HepG2 (cell line): ENCODE data around the gene CASKIN2. TPM values are rescaled to one million over a fixed set of nuclear protein-coding genes. Genes with fewer than 3 reads are reported as not detected.
A peak's percentile ranks its signal among the peaks of the same experiment; 100 is the strongest.

Source experiments
- ATRX ChIP-seq: sonication (generic); formaldehyde crosslinking; IDR thresholded peaks from 2 replicates; pipeline ENCODE4 v1.4.0; 2020; ENCODE audit warnings: missing genetic modification reagents, borderline replicate concordance
- BORCS8-MEF2B ChIP-seq: sonication (generic); formaldehyde crosslinking; IDR thresholded peaks from 2 replicates; pipeline ENCODE4 v1.8.0; 2022; ENCODE audit warnings: mild to moderate bottlenecking, missing genetic modification reagents
- FUBP1 ChIP-seq: sonication (generic); formaldehyde crosslinking; IDR thresholded peaks from 2 replicates; pipeline ENCODE4 v1.5.1; 2020; ENCODE audit warnings: missing genetic modification reagents, mild to moderate bottlenecking, borderline replicate concordance
- JDP2 ChIP-seq: sonication (generic); formaldehyde crosslinking; IDR thresholded peaks from 2 replicates; pipeline ENCODE4 v1.8.1; 2022; ENCODE audit warnings: missing genetic modification reagents, borderline replicate concordance
- RCOR2 ChIP-seq: IDR thresholded peaks from 2 replicates; pipeline ENCODE4 v1.6.1; 2016; ENCODE audit warnings: missing biosample characterization, missing genetic modification reagents
- REPIN1 ChIP-seq: sonication (generic); formaldehyde crosslinking; IDR thresholded peaks from 2 replicates; pipeline ENCODE4 v1.8.0; 2022; ENCODE audit warnings: missing genetic modification reagents, low read depth, mild to moderate bottlenecking, borderline replicate concordance
- SNAPC4 ChIP-seq: sonication (generic); formaldehyde crosslinking; IDR thresholded peaks from 2 replicates; pipeline ENCODE4 v1.4.0; 2020; ENCODE audit warnings: mild to moderate bottlenecking, missing genetic modification reagents
- SSRP1 ChIP-seq: IDR thresholded peaks from 2 replicates; pipeline ENCODE4 v1.6.1; 2016; ENCODE audit warnings: control low read depth
- TARDBP ChIP-seq: sonication (generic); formaldehyde crosslinking; IDR thresholded peaks from 2 replicates; pipeline ENCODE4 v1.8.0; 2022; ENCODE audit warnings: mild to moderate bottlenecking, missing genetic modification reagents
- TBP ChIP-seq: sonication (generic); formaldehyde crosslinking; IDR thresholded peaks from 2 replicates; pipeline ENCODE4 v1.5.0; 2020; ENCODE audit warnings: missing genetic modification reagents
- ZBTB14 ChIP-seq: sonication (generic); formaldehyde crosslinking; IDR thresholded peaks from 2 replicates; pipeline ENCODE4 v1.4.0; 2020; ENCODE audit warnings: missing genetic modification reagents
- ZEB1 ChIP-seq: IDR thresholded peaks from 2 replicates; pipeline ENCODE4 v1.6.1; 2012; ENCODE audit warnings: mild to moderate bottlenecking, low read depth, inconsistent platforms; ENCODE audit not compliant: insufficient replicate concordance
- ZFP41 ChIP-seq: sonication (generic); formaldehyde crosslinking; IDR thresholded peaks from 2 replicates; pipeline ENCODE4 v1.4.0; 2020; ENCODE audit warnings: mild to moderate bottlenecking, missing genetic modification reagents, borderline replicate concordance
- ZFP82 ChIP-seq: sonication (generic); formaldehyde crosslinking; IDR thresholded peaks from 2 replicates; pipeline ENCODE4 v1.5.1; 2020; ENCODE audit warnings: mild to moderate bottlenecking, missing genetic modification reagents, borderline replicate concordance
- ZNF230 ChIP-seq: sonication (generic); formaldehyde crosslinking; IDR thresholded peaks from 2 replicates; pipeline ENCODE4 v1.4.0; 2020; ENCODE audit warnings: mild to moderate bottlenecking, missing genetic modification reagents
- ZNF251 ChIP-seq: sonication (generic); formaldehyde crosslinking; IDR thresholded peaks from 2 replicates; pipeline ENCODE4 v1.9.0; 2021; ENCODE audit warnings: mild to moderate bottlenecking, missing genetic modification reagents
- ZNF33B ChIP-seq: sonication (generic); formaldehyde crosslinking; IDR thresholded peaks from 2 replicates; pipeline ENCODE4 v1.5.1; 2020; ENCODE audit warnings: mild to moderate bottlenecking, missing genetic modification reagents
- ZNF605 ChIP-seq: sonication (generic); formaldehyde crosslinking; IDR thresholded peaks from 2 replicates; pipeline ENCODE4 v1.8.0; 2022; ENCODE audit warnings: mild to moderate bottlenecking, missing genetic modification reagents
- ZNF850 ChIP-seq: sonication (generic); formaldehyde crosslinking; conservative IDR thresholded peaks from 2 replicates; pipeline ENCODE4 v1.9.0; 2021; ENCODE audit warnings: mild to moderate bottlenecking, missing genetic modification reagents
- polyA plus RNA-seq, 8 experiments: library from polyadenylated mRNA; depleted of rRNA in 3 of 8; stranded (reverse) in 7 of 8; unstranded in 1 of 8; fragments of >200 nt; fragmentation: Illumina TruSeq in 4 of 8; extraction: Trizol in 4 of 8; gene quantifications; 2 replicates each; pipeline versions ENCODE4 v1.2.1 to v1.2.3, GENCODE V29; 2011 to 2016; ENCODE audit warnings: low read depth in 4 of 8, missing spikeins in 1 of 8, mixed read lengths in 1 of 8; ENCODE audit not compliant: insufficient read depth in 1 of 8
- total RNA-seq, 5 experiments: library from RNA; depleted of rRNA; stranded (reverse); fragments of >200 nt; fragmentation: Illumina TruSeq; extraction: Trizol; gene quantifications; 2 replicates each; pipeline ENCODE4 v1.2.3, GENCODE V29; 2016; ENCODE audit warnings: low read depth in 1 of 5
- TF ChIP-seq, protein P1 (sequence below): sonication (generic); formaldehyde crosslinking; IDR thresholded peaks from 2 replicates; pipeline ENCODE4 v1.8.0; 2022; ENCODE audit warnings: mild to moderate bottlenecking, missing genetic modification reagents; ENCODE audit not compliant: insufficient replicate concordance

CASKIN2 gene
- total and polyA plus RNA-seq, 2 of the 13 experiments (the other 11 are each of a cell fraction or from before 2014, with no cell fraction given): 5.2 to 7.8 TPM

DNA sequence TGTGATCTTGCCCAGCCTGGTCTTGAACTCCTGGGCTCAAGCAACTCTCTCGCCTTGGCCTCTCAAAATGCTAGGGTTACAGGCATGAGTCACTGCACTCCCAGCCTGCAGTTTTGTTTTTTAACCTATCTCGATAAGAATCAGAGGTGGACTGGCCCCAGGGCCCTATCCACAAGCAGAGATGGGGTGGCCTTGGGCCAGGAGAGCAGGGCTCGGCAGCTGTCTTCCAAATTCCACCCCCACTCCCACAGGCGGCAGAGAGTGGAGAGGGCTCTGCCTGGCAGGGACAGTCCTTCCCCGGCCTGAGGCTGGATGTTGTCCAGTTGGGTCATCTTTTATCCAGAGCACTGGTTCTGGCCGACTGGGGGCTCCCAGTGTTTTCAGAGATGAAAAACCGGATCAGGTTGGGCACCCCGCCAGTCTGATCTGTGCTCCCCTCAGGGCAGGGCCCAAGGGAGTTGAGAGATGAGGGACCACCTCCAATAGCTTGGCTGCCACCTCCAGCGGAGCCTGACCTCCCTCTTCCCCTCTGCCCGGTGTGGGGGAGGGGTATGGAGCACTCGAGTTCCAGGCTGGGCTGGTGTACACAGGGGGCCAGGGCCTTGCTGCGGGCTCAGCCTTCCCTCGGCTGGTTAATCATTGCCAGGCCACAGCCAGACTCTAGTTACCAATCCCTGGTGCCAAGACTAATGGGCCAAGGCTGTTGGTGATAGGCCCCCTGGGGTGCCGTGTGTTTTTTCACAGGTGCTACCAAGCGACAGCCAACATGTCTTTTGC, 41.9 kb upstream of the CASKIN2 start (continued):
- peak; percentile 94 for TF ChIP-seq SNAPC4
- peak; percentile 99 for TF ChIP-seq TARDBP
- 0 out of 2 replicates have a peak, but pooled peaks have one; percentile 83 for TF ChIP-seq ZFP82 (CRISPR knock-in tag)
- TF ChIP-seq BORCS8-MEF2B (CRISPR knock-in tag): peak; percentile 92
- no peak for TF ChIP-seq JDP2 (CRISPR knock-in tag)
- peak; percentile 94 for TF ChIP-seq ZNF605
- TF ChIP-seq, protein P1, sequence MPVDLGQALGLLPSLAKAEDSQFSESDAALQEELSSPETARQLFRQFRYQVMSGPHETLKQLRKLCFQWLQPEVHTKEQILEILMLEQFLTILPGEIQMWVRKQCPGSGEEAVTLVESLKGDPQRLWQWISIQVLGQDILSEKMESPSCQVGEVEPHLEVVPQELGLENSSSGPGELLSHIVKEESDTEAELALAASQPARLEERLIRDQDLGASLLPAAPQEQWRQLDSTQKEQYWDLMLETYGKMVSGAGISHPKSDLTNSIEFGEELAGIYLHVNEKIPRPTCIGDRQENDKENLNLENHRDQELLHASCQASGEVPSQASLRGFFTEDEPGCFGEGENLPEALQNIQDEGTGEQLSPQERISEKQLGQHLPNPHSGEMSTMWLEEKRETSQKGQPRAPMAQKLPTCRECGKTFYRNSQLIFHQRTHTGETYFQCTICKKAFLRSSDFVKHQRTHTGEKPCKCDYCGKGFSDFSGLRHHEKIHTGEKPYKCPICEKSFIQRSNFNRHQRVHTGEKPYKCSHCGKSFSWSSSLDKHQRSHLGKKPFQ: no peak
- TF ChIP-seq ZNF251 (CRISPR knock-in tag): 0 out of 2 replicates have a peak, but pooled peaks have one; percentile 2
- peak; percentile 48 for TF ChIP-seq ZEB1
- TF ChIP-seq REPIN1 (CRISPR knock-in tag): peak; percentile 97
- no peak; the same call in 1 of the 2 replicates for TF ChIP-seq ZBTB14 (CRISPR knock-in tag)
- peak; percentile 88 for TF ChIP-seq ZNF33B
- TF ChIP-seq ZNF850: peak; percentile 31; the same call in 1 of the 2 replicates
- TF ChIP-seq ZNF230 (CRISPR knock-in tag): no peak
- peak; percentile 66 for TF ChIP-seq RCOR2
- TF ChIP-seq SSRP1 (CRISPR knock-in tag): peak; percentile 83; the same call in 1 of the 2 replicates
- no peak for TF ChIP-seq TBP (CRISPR knock-in tag)
- peak; percentile 76; the same call in 1 of the 2 replicates for TF ChIP-seq FUBP1 (CRISPR knock-in tag)
- TF ChIP-seq ATRX (CRISPR knock-in tag): no peak
- peak; percentile 38; the same call in 1 of the 2 replicates for TF ChIP-seq ZFP41 (CRISPR knock-in tag)
